AG09319 (cell line): Measurements from ENCODE around the gene ACSS1.
A peak's percentile ranks its signal among the peaks of the same experiment; 100 is the strongest.
"Not testable (repeated sequence)": the region's sequence is repeated elsewhere in the genome, so short reads cannot be mapped to it uniquely, and the experiment has no call there.

Experiments used
- DNase-seq: peaks from one replicate; pipeline ENCODE4 v3.0.0-alpha.2; 2010; ENCODE audit warnings: low read depth; ENCODE audit errors: extremely low read depth
- CTCF ChIP-seq: IDR thresholded peaks from 2 replicates; pipeline ENCODE4 v1.5.1; 2011; ENCODE audit warnings: low read depth, mild to moderate bottlenecking, inconsistent platforms, low read length, moderate library complexity

Gene ACSS1

GRCh38 chr20:25007491-25008305 is 50.2 kb downstream of the ACSS1 start:
- TF ChIP-seq CTCF, result no peak
- no peak for DNase-seq

DNA sequence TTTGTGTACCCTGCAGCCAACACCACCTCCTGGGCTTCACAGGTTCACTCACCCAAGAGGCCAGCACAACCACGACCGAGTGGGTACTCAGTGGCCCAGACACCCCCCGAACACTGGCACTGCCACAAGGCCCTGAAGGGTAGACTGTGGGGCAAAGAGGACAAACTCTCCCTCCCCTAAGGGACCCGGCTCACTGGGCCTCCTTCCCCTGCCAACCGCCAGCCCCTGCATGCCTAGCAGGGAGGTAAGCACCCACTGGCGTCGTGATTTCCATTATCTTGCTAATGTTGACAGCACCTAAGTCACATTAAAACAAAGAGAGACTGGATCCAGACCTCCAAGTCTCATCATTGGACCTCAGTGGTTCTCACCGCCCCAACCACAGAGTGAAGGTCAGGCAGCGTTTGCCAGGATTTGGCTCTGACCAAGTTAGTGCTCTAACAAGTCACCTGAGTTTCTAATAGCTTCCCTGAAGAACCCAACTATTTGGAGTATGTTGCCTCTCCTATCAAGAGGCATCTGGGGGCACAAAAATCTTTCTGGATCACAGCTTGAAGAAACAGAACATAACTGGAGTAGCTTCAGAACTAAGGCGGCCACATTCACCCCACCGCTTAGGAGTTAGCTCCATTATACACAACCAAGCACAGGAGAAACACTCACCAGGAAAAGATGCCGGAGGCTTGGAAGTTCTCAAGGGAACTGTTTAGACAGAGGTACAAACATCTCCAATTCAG is 51.3 kb downstream of the ACSS1 start:
- no peak for DNase-seq
- no peak for TF ChIP-seq CTCF

DNA sequence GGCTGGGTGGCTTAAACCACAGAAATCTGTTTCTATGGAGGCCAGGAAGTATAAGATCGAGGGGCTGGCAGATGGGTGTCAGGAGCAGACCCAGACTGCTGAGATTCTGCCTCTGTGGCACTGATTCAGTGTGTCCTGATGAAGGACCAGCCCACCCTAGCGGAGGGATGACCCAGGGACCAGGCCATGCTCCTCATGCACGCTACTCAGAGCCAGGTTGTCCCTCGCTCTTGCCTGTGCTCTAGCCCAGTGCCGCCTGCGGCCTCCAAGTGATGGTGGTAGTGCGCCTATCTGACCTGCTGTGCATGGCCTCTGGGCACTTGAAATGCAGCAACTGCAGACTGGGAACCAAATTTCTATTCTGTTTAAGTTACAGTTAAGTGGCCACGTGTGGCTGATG is 52.3 kb downstream of the ACSS1 start:
- DNase-seq, result no peak
- no peak for TF ChIP-seq CTCF

- DNase-seq, result peak; percentile 16
- no peak for TF ChIP-seq CTCF
Observed at GRCh38 chr20:25005220-25005619, 52.7 kb downstream of the ACSS1 start.

GRCh38 chr20:25003002-25003401 is 54.9 kb downstream of the ACSS1 start:
- TF ChIP-seq CTCF, result no peak

GRCh38 chr20:25001323-25001722 is 56.6 kb downstream of the ACSS1 start:
- DNase-seq, result not testable (repeated sequence)

More at GRCh38 chr20:25003002-25003401, 54.9 kb downstream of the ACSS1 start:
- DNase-seq, result no peak

DNA sequence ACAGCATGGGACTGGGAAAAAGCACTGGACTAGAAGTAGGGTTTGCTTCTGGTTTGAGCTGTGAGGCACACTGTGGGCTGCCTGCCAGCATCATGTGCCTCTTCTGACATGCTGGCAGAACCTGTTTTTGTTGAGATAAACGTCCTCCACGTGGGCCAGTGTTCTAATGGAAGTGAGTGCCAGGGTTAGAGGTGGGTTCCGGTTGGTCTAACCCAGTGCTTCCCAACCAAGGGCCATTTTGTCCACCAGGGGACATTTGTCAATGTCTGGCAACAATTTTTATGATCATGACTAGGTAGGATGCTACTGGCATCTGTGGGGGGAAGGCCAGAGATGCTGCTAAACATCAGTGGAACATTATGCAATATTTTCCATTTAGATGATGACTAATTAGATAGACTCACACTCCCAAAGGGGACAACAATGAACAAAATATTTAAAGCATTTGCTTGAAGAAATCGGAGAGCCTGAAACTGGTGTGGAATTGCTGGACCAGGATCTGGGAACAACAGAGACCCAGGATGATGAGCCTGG is 57.6 kb downstream of the ACSS1 start:
- peak; percentile 16 for TF ChIP-seq CTCF
- peak; percentile 44 for DNase-seq
